ENCODE results near the gene TRNT1. TPM values are rescaled to one million over a fixed set of nuclear protein-coding genes. Genes with fewer than 3 reads are reported as not detected.

TRNT1 gene
- total and polyA plus RNA-seq, 12 donors: 8.4 to 32.9 (median 16.6) TPM

DNA sequence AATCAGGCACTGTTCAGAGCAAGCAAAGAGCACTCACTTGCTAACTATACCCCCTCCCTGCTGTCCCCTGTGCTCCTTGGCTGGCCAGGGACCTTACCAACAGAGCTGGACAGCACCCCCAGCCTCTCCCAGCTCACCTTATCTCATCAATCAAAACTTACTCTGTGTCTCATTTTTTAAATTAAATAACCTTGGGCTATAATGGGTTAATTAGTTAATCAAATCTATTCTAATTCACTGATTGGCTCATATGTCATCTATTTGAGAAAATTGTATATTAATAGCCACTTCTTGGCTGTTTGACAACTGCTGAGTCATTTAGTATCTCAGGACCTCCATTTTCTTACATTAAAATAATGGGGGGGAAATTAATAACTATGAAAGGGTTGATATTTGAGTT, 39.5 kb upstream of the TRNT1 start:
- TF ChIP-seq, protein P1, sequence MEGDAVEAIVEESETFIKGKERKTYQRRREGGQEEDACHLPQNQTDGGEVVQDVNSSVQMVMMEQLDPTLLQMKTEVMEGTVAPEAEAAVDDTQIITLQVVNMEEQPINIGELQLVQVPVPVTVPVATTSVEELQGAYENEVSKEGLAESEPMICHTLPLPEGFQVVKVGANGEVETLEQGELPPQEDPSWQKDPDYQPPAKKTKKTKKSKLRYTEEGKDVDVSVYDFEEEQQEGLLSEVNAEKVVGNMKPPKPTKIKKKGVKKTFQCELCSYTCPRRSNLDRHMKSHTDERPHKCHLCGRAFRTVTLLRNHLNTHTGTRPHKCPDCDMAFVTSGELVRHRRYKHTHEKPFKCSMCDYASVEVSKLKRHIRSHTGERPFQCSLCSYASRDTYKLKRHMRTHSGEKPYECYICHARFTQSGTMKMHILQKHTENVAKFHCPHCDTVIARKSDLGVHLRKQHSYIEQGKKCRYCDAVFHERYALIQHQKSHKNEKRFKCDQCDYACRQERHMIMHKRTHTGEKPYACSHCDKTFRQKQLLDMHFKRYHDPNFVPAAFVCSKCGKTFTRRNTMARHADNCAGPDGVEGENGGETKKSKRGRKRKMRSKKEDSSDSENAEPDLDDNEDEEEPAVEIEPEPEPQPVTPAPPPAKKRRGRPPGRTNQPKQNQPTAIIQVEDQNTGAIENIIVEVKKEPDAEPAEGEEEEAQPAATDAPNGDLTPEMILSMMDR (IDR thresholded peaks at IDR 0.05): no peak
- no peak for TF ChIP-seq POLR2A (IDR thresholded peaks at IDR 0.05)
- Histone ChIP-seq H3K4me1 (replicated peaks in 1 of 2) (no peaks in the 10 kb centered on the region), H3K9me3 (replicated peaks in 1 of 3) (no peaks in the 10 kb centered on the region), H3K4me3 (no peak overlapping the region), H3K36me3 (replicated peaks in 1 of 2) (no peaks in the 10 kb centered on the region), H3K27me3 (no peaks in the 10 kb centered on the region), H3K27ac (no peak overlapping the region)
- intact Hi-C loops (cut with DNase I): no loop called here
- no peak for DNase-seq

DNA sequence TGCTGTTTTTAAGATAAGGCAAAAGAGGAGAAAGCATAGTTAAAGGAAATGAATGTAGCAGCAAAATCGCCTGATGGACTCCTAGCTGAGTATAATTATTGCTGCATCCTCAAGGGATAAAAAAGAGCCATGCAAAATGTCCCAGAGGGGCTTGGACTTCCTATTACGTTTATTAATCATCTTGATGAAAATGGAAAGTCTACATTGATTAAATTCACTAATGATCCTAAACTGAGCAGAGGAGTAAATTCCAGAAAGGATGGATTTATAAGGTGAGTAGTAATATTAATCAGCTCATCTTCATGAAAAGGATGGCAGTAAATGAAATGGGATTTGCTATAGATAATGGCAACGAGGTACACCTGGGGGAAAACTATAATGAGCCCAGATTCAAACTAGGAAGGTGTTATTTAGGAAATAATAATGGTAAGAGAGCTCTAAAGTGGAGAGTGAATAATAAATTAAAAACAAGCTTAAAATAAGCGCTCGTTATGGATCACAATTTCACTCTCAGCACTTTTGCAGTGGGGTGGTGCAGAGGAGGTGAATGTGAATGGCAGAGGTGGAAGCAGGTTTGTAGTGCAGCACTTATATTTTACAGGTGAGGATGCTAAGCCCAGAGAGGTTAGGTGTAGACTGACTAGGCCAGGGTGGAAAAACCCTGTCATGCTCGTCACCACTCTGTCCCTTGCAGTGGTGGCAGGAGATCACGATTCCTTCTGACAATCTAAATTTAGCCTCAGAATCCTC, 38.8 kb upstream of the TRNT1 start:
- TF ChIP-seq, protein P1 (IDR thresholded peaks at IDR 0.05): no peak
- TF ChIP-seq POLR2A (IDR thresholded peaks at IDR 0.05): no peak
- no peak overlapping the region for H3K4me3 ChIP-seq
- H3K9me3 ChIP-seq (replicated peaks in 1 of 3): no peaks in the 10 kb centered on the region
- 58 to 69% (median 68%) methylated on average over 7 of the region's 7 CpGs for WGBS, 4 donors
- H3K36me3 ChIP-seq (replicated peaks in 1 of 2): no peaks in the 10 kb centered on the region
- H3K27ac ChIP-seq: no peak overlapping the region
- intact Hi-C loops (cut with DNase I): no loop called here
- no peak for DNase-seq
- no peaks in the 10 kb centered on the region for H3K27me3 ChIP-seq
- no peaks in the 10 kb centered on the region for H3K4me1 ChIP-seq (replicated peaks in 1 of 2)

DNA sequence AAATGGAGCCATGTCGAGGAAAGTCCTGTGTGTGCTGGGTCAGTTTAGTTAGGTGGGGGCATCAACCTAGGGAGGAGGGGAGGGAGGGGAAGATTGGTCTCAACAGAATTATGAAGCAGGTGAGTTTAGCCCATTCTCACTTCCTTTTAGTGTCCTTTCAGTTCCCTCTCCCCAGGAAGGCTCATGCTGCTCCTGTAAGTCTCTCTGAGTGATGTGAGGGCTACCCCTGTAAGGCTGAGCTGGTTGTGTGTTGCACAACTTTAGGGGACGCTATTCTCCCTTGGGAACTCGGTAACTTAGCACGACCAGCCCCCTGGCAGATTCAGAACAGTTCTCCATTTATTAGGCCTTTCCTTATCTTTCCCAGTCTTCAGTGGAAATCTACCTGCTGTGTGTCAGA, 37.7 kb upstream of the TRNT1 start:
- no peak overlapping the region for H3K27ac ChIP-seq
- TF ChIP-seq, protein P1 (IDR thresholded peaks at IDR 0.05): no peak
- TF ChIP-seq POLR2A (IDR thresholded peaks at IDR 0.05): no peak
- intact Hi-C loops (cut with DNase I): no loop called here
- H3K36me3 ChIP-seq (replicated peaks in 1 of 2): no peaks in the 10 kb centered on the region
- H3K27me3 ChIP-seq: no peaks in the 10 kb centered on the region
- no peak for DNase-seq
- no peak overlapping the region for H3K4me3 ChIP-seq
- WGBS, 4 donors: 65 to 94% (median 75%) methylated on average over 3 to 4 of the region's 4 CpGs
- H3K9me3 ChIP-seq (replicated peaks in 1 of 3): no peaks in the 10 kb centered on the region
- no peaks in the 10 kb centered on the region for H3K4me1 ChIP-seq (replicated peaks in 1 of 2)

DNA sequence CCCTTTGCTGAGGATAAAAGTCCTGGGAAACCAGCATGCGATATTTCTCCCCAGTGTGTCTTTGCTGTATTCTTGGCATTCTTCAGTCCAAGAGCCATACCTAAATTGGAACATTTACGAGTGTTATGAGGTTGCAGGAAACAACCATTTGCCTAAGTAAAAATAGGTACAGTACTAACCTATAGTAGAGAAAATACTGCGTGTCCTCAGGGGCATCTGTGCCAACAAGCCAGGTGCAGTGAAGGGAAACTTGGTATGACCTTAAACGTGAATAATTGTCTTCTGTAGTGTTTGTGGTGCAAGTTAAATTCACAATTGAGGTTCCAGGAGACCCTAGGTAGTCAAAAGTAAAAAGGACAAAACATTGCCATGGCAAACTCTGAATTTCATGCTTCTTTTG, 28.8 kb upstream of the TRNT1 start:
- Histone ChIP-seq H3K36me3 (replicated peaks in 1 of 2) (no peaks in the 10 kb centered on the region), H3K9me3 (replicated peaks in 1 of 3) (no peaks in the 10 kb centered on the region), H3K27ac (no peak overlapping the region), H3K4me3 (no peak overlapping the region), H3K27me3 (no peaks in the 10 kb centered on the region), H3K4me1 (replicated peaks in 1 of 2) (no peaks in the 10 kb centered on the region)
- 75 to 82% (median 77%) methylated on average over 3 to 4 of the region's 4 CpGs for WGBS, 4 donors
- DNase-seq: no peak
- no peak for TF ChIP-seq POLR2A (IDR thresholded peaks at IDR 0.05)
- TF ChIP-seq, protein P1 (IDR thresholded peaks at IDR 0.05): no peak
- intact Hi-C loops (cut with DNase I): no loop called here
